ENCODE results near the gene AGRN. TPM values are rescaled to one million over a fixed set of nuclear protein-coding genes. Genes with fewer than 3 reads are reported as not detected.

AGRN gene
- total RNA-seq, 1 experiment from 2014 or later: 134 TPM

DNA sequence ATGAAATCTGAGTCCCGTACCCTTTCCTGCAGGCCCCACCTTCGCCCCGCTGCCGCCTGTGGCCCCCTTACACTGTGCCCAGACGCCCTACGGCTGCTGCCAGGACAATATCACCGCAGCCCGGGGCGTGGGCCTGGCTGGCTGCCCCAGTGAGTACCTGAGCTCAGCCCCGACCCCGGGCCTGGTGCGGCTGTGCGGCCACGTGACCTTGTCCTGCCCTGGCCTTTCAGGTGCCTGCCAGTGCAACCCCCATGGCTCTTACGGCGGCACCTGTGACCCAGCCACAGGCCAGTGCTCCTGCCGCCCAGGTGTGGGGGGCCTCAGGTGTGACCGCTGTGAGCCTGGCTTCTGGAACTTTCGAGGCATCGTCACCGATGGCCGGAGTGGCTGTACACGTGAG, 25.2 kb downstream of the AGRN start (continued):
- TF ChIP-seq, protein P1, sequence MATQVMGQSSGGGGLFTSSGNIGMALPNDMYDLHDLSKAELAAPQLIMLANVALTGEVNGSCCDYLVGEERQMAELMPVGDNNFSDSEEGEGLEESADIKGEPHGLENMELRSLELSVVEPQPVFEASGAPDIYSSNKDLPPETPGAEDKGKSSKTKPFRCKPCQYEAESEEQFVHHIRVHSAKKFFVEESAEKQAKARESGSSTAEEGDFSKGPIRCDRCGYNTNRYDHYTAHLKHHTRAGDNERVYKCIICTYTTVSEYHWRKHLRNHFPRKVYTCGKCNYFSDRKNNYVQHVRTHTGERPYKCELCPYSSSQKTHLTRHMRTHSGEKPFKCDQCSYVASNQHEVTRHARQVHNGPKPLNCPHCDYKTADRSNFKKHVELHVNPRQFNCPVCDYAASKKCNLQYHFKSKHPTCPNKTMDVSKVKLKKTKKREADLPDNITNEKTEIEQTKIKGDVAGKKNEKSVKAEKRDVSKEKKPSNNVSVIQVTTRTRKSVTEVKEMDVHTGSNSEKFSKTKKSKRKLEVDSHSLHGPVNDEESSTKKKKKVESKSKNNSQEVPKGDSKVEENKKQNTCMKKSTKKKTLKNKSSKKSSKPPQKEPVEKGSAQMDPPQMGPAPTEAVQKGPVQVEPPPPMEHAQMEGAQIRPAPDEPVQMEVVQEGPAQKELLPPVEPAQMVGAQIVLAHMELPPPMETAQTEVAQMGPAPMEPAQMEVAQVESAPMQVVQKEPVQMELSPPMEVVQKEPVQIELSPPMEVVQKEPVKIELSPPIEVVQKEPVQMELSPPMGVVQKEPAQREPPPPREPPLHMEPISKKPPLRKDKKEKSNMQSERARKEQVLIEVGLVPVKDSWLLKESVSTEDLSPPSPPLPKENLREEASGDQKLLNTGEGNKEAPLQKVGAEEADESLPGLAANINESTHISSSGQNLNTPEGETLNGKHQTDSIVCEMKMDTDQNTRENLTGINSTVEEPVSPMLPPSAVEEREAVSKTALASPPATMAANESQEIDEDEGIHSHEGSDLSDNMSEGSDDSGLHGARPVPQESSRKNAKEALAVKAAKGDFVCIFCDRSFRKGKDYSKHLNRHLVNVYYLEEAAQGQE (IDR thresholded peaks at IDR 0.05; ENCODE audit: low read depth): no peak

DNA sequence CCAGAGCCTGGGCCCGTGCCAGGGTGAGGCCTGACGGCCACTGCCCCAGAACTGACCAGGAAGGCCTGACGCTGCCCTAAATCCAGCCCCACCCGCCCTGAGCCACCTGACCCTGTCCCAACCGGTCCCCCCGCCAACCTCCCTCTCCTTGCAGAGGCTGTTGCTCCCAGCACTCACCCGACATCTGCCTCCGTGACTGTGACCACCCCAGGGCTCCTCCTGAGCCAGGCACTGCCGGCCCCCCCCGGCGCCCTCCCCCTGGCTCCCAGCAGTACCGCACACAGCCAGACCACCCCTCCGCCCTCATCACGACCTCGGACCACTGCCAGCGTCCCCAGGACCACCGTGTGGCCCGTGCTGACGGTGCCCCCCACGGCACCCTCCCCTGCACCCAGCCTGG, 26.3 kb downstream of the AGRN start:
- no peaks in the 10 kb centered on the region for H3K9me3 ChIP-seq (ENCODE audit: control insufficient read depth in 1 of 2, insufficient read depth in 1 of 2, low read depth in 1 of 2, low read length in 2 of 2)
- peaks cover 20% of the 10 kb centered on the region; the same call in 1 of the 2 replicates for H3K79me2 ChIP-seq (ENCODE audit: insufficient read depth, low read length)
- POLR2A ChIA-PET: no interaction called here
- BruUV-seq (replicated peaks): TSS peak; percentile 31
- H3K4me2 ChIP-seq (ENCODE audit: low read length): no peak overlapping the region
- DNase-seq (ENCODE audit: low read depth, low spot score): no peak
- RAD21 ChIA-PET (ENCODE audit: low non-redundant PET in 1 of 2, low total read pairs in 2 of 2, uncharacterized antibody in 2 of 2, unreplicated experiment in 2 of 2): no interaction called here
- CTCF ChIA-PET: no interaction called here
- H3K27ac ChIP-seq (ENCODE audit: low read depth, low read length): no peak overlapping the region
- intact Hi-C loops (cut with micrococcal nuclease): no loop called here
- no peak overlapping the region for H2AFZ ChIP-seq (ENCODE audit: low read depth, low read length, poor library complexity, severe bottlenecking)
- H3K4me1 ChIP-seq (ENCODE audit: control insufficient read depth in 1 of 2, insufficient read depth in 2 of 2, low read length in 2 of 2): no peaks in the 10 kb centered on the region
- H3K4me3 ChIP-seq (replicated peaks in 1 of 2; ENCODE audit: low read depth in 1 of 2, low read length in 2 of 2): no peak overlapping the region
- no peaks in the 10 kb centered on the region for H3K27me3 ChIP-seq (ENCODE audit: insufficient read depth, low read length)
- H3K9me2 ChIP-seq (ENCODE audit: insufficient read depth): no peaks in the 10 kb centered on the region
- no peak for ATAC-seq
- no peak overlapping the region for H3K9ac ChIP-seq (ENCODE audit: low read length)
- H4K20me1 ChIP-seq (ENCODE audit: insufficient read depth): no peaks in the 10 kb centered on the region
- peaks cover 19 to 37% of the 10 kb centered on the region in 2 experiments; a peak in 3 of 4 replicates for H3K36me3 ChIP-seq (ENCODE audit: control insufficient read depth in 1 of 2, insufficient read depth in 2 of 2, low read length in 2 of 2)
- TF ChIP-seq, protein P2, sequence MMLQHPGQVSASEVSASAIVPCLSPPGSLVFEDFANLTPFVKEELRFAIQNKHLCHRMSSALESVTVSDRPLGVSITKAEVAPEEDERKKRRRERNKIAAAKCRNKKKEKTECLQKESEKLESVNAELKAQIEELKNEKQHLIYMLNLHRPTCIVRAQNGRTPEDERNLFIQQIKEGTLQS (IDR thresholded peaks at IDR 0.05): no peak
- TF ChIP-seq, protein P3, sequence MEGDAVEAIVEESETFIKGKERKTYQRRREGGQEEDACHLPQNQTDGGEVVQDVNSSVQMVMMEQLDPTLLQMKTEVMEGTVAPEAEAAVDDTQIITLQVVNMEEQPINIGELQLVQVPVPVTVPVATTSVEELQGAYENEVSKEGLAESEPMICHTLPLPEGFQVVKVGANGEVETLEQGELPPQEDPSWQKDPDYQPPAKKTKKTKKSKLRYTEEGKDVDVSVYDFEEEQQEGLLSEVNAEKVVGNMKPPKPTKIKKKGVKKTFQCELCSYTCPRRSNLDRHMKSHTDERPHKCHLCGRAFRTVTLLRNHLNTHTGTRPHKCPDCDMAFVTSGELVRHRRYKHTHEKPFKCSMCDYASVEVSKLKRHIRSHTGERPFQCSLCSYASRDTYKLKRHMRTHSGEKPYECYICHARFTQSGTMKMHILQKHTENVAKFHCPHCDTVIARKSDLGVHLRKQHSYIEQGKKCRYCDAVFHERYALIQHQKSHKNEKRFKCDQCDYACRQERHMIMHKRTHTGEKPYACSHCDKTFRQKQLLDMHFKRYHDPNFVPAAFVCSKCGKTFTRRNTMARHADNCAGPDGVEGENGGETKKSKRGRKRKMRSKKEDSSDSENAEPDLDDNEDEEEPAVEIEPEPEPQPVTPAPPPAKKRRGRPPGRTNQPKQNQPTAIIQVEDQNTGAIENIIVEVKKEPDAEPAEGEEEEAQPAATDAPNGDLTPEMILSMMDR (IDR thresholded peaks at IDR 0.05 in 2 of 3, conservative IDR thresholded peaks at IDR 0.05 in 1 of 3; ENCODE audit: borderline replicate concordance in 1 of 3, insufficient read depth in 1 of 3, low read depth in 2 of 3, low read length in 2 of 3): no peak
- TF ChIP-seq YY1 (IDR thresholded peaks at IDR 0.05; ENCODE audit: extremely low read depth, insufficient replicate concordance, low read depth, low read length) (no peak), ZFX (IDR thresholded peaks at IDR 0.05) (no peak), ELF1 (IDR thresholded peaks at IDR 0.05; ENCODE audit: borderline replicate concordance, low read depth) (no peak), RAD21 (IDR thresholded peaks at IDR 0.05; ENCODE audit: low read depth) (no peak), CBX3 (IDR thresholded peaks at IDR 0.05; ENCODE audit: low read depth) (no peak), EZH2 (IDR thresholded peaks at IDR 0.05) (no peak), SP1 (IDR thresholded peaks at IDR 0.05; ENCODE audit: low read depth) (no peak), ZNF274 (IDR thresholded peaks at IDR 0.05; ENCODE audit: low read depth, low read length) (no peak)
- TF ChIP-seq, protein P4, sequence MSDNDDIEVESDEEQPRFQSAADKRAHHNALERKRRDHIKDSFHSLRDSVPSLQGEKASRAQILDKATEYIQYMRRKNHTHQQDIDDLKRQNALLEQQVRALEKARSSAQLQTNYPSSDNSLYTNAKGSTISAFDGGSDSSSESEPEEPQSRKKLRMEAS (IDR thresholded peaks at IDR 0.05): no peak
- TF ChIP-seq, protein P5, sequence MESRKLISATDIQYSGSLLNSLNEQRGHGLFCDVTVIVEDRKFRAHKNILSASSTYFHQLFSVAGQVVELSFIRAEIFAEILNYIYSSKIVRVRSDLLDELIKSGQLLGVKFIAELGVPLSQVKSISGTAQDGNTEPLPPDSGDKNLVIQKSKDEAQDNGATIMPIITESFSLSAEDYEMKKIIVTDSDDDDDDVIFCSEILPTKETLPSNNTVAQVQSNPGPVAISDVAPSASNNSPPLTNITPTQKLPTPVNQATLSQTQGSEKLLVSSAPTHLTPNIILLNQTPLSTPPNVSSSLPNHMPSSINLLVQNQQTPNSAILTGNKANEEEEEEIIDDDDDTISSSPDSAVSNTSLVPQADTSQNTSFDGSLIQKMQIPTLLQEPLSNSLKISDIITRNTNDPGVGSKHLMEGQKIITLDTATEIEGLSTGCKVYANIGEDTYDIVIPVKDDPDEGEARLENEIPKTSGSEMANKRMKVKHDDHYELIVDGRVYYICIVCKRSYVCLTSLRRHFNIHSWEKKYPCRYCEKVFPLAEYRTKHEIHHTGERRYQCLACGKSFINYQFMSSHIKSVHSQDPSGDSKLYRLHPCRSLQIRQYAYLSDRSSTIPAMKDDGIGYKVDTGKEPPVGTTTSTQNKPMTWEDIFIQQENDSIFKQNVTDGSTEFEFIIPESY (IDR thresholded peaks at IDR 0.05; ENCODE audit: extremely low read depth, insufficient replicate concordance, low read length): no peak

Data from HCT116 (cell line).